Subcutaneous abdominal adipose tissue (tissue), 5 donors: ENCODE data around the gene NUP50.

Experiments used
- H3K27ac ChIP-seq: one replicate; pipeline ENCODE4 v1.7.0; 2013; ENCODE audit warnings: low read depth, mild to moderate bottlenecking, inconsistent platforms, low read length, moderate library complexity
- H3K27me3 ChIP-seq, 5 donors: one replicate each; pipeline ENCODE4 v1.7.0; 2013; ENCODE audit warnings: low read length in 5 of 5, inconsistent platforms in 1 of 5; ENCODE audit not compliant: control insufficient read depth in 5 of 5, insufficient read depth in 4 of 5
- H3K36me3 ChIP-seq, 5 donors: one replicate each; pipeline ENCODE4 v1.7.0; 2013; ENCODE audit warnings: low read length in 5 of 5; ENCODE audit not compliant: control insufficient read depth in 5 of 5, insufficient read depth in 5 of 5
- H3K4me1 ChIP-seq, 5 donors: one replicate each; pipeline ENCODE4 v1.7.0; 2013; ENCODE audit warnings: low read length in 5 of 5, mild to moderate bottlenecking in 3 of 5, moderate library complexity in 1 of 5; ENCODE audit not compliant: control insufficient read depth in 5 of 5, insufficient read depth in 5 of 5
- H3K4me3 ChIP-seq, 5 donors: one replicate each; pipeline ENCODE4 v1.7.0; 2013; ENCODE audit warnings: low read length in 5 of 5, low read depth in 1 of 5
- H3K9ac ChIP-seq, 5 donors: one replicate each; pipeline ENCODE4 v1.7.0; 2013; ENCODE audit warnings: low read length in 5 of 5, mild to moderate bottlenecking in 4 of 5, moderate library complexity in 3 of 5
- H3K9me3 ChIP-seq, 5 donors: one replicate each; pipeline ENCODE4 v1.7.0; 2013; ENCODE audit warnings: low read length in 5 of 5; ENCODE audit not compliant: control insufficient read depth in 5 of 5
- donor health status: healthy.
- donor health status: healthy.
- donor health status: healthy.
- donor health status: healthy.
- donor health status: healthy.

The NUP50 gene, protein sequence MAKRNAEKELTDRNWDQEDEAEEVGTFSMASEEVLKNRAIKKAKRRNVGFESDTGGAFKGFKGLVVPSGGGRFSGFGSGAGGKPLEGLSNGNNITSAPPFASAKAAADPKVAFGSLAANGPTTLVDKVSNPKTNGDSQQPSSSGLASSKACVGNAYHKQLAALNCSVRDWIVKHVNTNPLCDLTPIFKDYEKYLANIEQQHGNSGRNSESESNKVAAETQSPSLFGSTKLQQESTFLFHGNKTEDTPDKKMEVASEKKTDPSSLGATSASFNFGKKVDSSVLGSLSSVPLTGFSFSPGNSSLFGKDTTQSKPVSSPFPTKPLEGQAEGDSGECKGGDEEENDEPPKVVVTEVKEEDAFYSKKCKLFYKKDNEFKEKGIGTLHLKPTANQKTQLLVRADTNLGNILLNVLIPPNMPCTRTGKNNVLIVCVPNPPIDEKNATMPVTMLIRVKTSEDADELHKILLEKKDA

GRCh38 chr22:45163451-45164269 lies at the start of gene NUP50:
Gene NUP50 (plus strand): TSS chr22:45163925. CDS start chr22:45168178, 4,253 bp downstream.
- peak within 1 kb of the TSS; percentile 69 to 83 (median 83) for H3K4me3 ChIP-seq
- H3K36me3 ChIP-seq = peaks cover 4 to 10% (median 6%) of the 10 kb centered on the region in 5 donors
- H3K4me1 ChIP-seq = peaks cover 2 to 47% (median 32%) of the 10 kb centered on the region in 5 donors
- H3K27ac ChIP-seq = peak within 1 kb of the TSS; percentile 74
- no peaks in the 10 kb centered on the region for H3K27me3 ChIP-seq
- H3K9me3 ChIP-seq = no peaks in the 10 kb centered on the region
- peak within 1 kb of the TSS; percentile 81 to 87 (median 85) for H3K9ac ChIP-seq

DNA sequence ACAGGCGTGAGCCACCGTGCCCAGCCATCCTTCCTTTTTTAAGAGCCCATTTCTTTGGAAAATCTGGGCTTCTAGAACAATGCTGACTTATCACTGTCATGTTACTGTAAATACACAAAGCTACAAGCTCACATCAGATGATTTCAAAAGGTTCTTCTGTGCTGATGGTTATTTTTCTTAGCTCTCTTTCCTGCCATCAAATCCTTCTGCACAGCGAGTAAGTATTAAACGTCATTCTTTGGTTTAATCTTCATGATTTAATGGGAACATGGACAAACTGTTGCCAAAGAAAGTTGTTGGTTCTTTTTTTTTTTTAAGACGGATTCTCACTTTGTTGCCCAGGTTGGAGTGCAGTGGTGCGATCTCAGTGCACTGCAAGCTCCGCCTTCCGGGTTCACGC lies 43.3 kb upstream of the NUP50 start:
- Histone ChIP-seq H3K27me3 (peaks cover 0 to 13% (median 3%) of the 10 kb centered on the region in 5 donors), H3K9me3 (no peaks in the 10 kb centered on the region), H3K36me3 (no peaks in the 10 kb centered on the region), H3K4me3 (no peak overlapping the region), H3K4me1 (peaks cover 0 to 9% (median 0%) of the 10 kb centered on the region in 5 donors), H3K27ac (no peak overlapping the region), H3K9ac (no peak overlapping the region)

GRCh38 chr22:45120931-45121330 lies 42.8 kb upstream of the NUP50 start:
- no peak overlapping the region for H3K4me3 ChIP-seq
- peaks cover 0 to 11% (median 0%) of the 10 kb centered on the region in 5 donors for H3K4me1 ChIP-seq
- no peak overlapping the region for H3K9ac ChIP-seq
- H3K27ac ChIP-seq = no peak overlapping the region
- no peaks in the 10 kb centered on the region for H3K9me3 ChIP-seq
- H3K36me3 ChIP-seq = no peaks in the 10 kb centered on the region
- H3K27me3 ChIP-seq = peaks cover 0 to 15% (median 3%) of the 10 kb centered on the region in 5 donors

GRCh38 chr22:45124176-45124847 lies 39.4 kb upstream of the NUP50 start:
- Histone ChIP-seq H3K27me3 (peaks cover 0 to 17% (median 3%) of the 10 kb centered on the region in 5 donors), H3K36me3 (no peaks in the 10 kb centered on the region), H3K9me3 (no peaks in the 10 kb centered on the region), H3K9ac (no peak overlapping the region), H3K4me1 (peaks cover 0 to 11% (median 0%) of the 10 kb centered on the region in 5 donors), H3K4me3 (no peak overlapping the region), H3K27ac (no peak overlapping the region)

DNA sequence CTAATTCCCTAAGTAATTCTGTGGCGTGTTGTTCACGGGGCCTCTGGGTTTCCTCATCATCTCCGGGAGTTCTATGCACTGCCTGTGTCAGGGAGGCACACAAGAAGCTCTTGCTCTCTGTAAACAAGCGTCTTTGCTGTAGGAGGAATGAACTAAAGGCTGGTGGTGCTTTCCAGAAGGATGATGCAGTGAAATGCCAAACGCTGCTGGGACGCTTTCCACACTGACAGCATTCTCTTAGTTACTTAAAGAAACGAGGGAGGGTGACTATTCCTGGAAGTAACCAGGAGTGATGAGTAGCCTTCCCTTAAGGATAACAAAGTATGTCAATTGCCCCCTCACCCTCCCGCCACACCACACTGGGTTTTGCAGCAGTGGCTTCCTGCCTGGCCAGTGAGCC lies 38.5 kb upstream of the NUP50 start:
- Histone ChIP-seq H3K4me3 (no peak overlapping the region), H3K36me3 (no peaks in the 10 kb centered on the region), H3K9me3 (no peaks in the 10 kb centered on the region), H3K9ac (no peak overlapping the region), H3K27ac (no peak overlapping the region), H3K27me3 (peaks cover 0 to 17% (median 3%) of the 10 kb centered on the region in 5 donors), H3K4me1 (peaks cover 0 to 11% (median 6%) of the 10 kb centered on the region in 5 donors)

DNA sequence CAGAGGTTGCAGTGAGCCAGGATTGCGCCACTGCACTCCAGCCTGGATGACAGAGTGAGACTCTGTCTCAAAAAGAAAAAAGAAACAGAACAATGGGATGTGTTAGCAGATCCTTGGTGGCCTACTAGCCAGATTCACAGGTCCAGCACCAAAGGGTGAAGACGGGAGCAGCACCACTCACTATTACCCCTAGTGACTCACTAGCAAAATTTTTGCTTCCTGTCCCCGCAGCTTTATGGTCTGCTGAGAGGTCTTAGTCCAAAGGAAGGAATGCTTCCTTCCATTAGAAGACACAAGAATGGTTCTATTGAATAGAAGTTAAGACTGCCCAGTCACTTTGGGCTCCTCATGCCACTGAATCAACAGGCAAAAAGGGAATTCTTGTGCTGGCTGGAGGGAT lies 35.9 kb upstream of the NUP50 start:
- Histone ChIP-seq H3K27ac (no peak overlapping the region), H3K9ac (no peak overlapping the region), H3K27me3 (peaks cover 0 to 14% (median 3%) of the 10 kb centered on the region in 5 donors), H3K4me1 (peaks cover 0 to 17% (median 11%) of the 10 kb centered on the region in 5 donors), H3K36me3 (peaks cover 0 to 5% (median 0%) of the 10 kb centered on the region in 5 donors), H3K9me3 (no peaks in the 10 kb centered on the region), H3K4me3 (no peak overlapping the region)

DNA sequence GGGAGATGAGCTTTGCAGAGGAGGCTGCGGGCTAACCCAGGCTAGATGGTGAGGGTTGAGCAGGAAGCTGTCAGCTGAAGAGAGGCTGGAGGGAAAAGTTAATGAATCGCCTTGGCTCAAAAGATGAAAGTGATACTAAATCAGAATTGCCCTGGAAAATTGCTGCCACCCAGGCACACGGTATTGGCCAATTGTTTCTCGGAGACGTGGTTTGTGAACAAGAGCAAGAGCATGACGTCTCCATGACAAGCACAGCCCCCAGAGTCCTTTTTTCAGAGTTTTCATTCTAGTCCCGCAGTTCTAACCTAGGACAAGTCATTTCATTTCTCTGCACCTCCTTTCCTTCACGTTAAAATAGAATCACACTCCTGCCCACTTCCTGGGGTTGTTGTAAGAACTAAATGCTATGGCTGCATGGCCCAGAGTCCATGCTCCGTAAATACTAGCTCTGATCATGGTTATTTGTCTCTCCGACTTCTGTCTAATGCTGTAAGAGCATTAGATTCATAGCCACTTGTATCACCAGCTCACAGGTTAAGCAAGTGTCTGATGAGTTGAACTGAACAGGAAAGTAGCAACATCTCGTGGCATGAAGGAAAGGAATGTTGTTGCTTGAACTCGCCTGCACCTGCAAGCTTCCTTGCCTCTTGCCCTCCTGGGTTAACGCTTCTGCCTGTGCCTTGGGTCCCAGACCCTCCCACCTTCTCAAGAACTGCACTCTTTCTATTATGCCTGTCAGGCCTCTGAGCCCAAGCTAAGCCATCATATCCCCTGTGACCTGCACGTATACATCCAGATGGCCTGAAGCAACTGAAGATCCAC lies 33.8 kb upstream of the NUP50 start:
- Histone ChIP-seq H3K9ac (no peak overlapping the region), H3K27ac (no peak overlapping the region), H3K9me3 (peaks cover 6 to 12% (median 10%) of the 10 kb centered on the region in 5 donors), H3K27me3 (peaks cover 0 to 6% (median 0%) of the 10 kb centered on the region in 5 donors), H3K4me1 (peaks cover 0 to 17% (median 7%) of the 10 kb centered on the region in 5 donors), H3K36me3 (peaks cover 10 to 17% (median 12%) of the 10 kb centered on the region in 5 donors), H3K4me3 (no peak overlapping the region)

GRCh38 chr22:45130891-45131290 lies 32.8 kb upstream of the NUP50 start:
- Histone ChIP-seq H3K27me3 (peaks cover 0 to 2% (median 0%) of the 10 kb centered on the region in 5 donors), H3K9ac (no peak overlapping the region), H3K9me3 (peaks cover 7 to 14% (median 10%) of the 10 kb centered on the region in 5 donors), H3K4me3 (no peak overlapping the region), H3K36me3 (peaks cover 11 to 18% (median 15%) of the 10 kb centered on the region in 5 donors), H3K27ac (no peak overlapping the region), H3K4me1 (peaks cover 0 to 17% (median 0%) of the 10 kb centered on the region in 5 donors)

DNA sequence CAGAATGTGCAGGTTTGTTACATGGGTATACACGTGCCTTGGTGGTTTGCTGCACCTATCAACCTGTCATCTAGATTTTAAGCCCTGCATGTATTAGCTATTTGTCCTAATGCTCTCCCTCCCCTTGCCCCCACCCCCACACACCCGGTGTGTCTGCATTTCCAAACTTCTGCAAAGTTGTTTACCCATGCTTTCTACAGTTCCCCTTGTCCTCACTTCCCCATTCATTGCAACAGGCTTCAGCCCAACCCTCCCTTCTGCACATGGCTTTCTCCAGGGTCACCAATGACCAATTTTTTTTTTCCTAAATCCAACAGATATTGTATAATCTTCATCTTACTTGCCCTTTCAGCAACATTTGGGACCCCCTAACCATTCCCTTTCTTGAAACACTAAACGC lies 32.0 kb upstream of the NUP50 start:
- peaks cover 0 to 17% (median 0%) of the 10 kb centered on the region in 5 donors for H3K4me1 ChIP-seq
- peaks cover 0 to 2% (median 0%) of the 10 kb centered on the region in 5 donors for H3K27me3 ChIP-seq
- no peak overlapping the region for H3K9ac ChIP-seq
- peaks cover 11 to 18% (median 15%) of the 10 kb centered on the region in 5 donors for H3K36me3 ChIP-seq
- no peak overlapping the region for H3K27ac ChIP-seq
- peaks cover 7 to 14% (median 10%) of the 10 kb centered on the region in 5 donors for H3K9me3 ChIP-seq
- H3K4me3 ChIP-seq = no peak overlapping the region
